Stimulated activated CD8-positive, alpha-beta memory T cell treated with anti-CD3 and anti-CD28 coated beads, Interleukin-15, amount 100 ng/mL, for 1 hour (primary cell): Measurements from ENCODE around the gene SLC22A9.

Experiments
- DNase-seq: peaks from one replicate; pipeline ENCODE4 v3.0.0-alpha.2; 2020; ENCODE audit warnings: low read depth

The SLC22A9 gene

DNA sequence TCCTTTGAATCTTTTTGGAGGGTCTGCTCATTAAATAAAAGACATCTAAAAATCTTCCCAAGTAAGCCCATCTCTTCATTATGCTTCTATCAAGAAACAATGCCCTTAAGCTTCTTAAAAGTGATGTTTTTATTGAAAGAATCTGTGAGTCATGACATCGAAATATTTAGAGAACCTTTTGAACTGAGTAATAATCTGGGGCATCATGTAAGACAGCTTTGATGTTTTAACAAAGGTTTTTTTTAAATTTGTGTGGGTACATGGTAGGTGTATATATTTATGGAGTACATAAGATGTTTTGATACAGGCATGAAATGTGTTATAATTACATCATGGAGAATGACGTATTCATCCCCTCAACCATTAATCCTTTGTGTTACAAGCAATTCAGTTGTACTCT is 74.6 kb downstream of the SLC22A9 start:
- DNase-seq: no peak

DNA sequence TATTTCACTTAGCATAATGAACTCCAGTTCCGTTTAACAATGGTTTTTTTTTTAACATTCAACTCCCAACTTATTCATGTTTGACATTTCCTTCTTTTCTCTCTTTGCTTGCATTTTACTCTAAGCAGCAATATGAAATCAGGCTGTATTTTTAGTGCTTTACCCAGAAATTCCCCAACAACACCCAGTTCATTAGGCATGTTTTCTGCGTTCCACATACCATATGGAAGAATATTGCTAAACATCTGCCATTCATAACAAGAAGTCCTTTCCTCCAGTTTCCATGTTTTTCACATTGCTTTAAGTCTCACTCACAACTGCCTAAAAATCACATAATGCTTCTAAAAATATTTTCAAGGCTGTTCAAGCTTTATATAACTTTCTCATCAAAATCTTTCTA is 75.5 kb downstream of the SLC22A9 start:
- DNase-seq: no peak

DNA sequence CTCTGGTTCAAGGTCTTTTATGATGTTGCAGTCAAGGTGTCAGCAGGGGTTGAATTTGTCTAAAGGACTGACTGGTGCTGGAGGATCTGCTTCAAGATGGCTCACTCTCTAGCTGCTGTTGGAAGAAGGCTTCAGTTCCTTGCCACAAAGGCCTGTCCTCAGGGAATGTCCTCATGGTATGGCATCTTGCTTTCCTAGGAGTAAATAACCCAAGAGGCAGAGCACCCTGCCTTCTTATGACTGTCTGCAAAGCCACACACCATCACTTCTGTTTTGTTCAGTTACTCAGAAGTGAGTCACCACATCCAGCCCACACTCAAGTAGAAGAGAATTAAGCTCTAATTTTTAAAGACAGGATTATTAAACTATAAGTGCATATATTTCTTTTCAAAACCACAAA is 76.1 kb downstream of the SLC22A9 start:
- no peak for DNase-seq

DNA sequence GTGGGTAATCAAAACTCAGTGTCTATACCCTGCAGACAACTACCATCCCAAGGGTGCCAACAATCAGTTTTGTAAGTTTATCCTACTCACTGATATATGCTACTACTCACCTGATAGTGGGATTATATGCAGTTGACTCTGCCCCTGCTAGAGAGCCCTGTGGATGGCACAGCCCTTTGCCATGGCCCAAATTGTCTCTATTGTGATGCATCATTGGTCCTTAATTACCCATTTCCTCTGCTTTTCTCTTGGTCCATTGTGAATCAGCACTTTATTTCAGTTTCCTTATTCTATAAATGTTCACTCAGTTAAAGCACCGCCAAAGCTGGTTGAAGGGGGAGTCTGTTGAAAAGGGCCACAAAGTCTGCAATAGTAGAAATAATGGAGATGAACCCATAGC is 79.1 kb downstream of the SLC22A9 start:
- DNase-seq: no peak

DNA sequence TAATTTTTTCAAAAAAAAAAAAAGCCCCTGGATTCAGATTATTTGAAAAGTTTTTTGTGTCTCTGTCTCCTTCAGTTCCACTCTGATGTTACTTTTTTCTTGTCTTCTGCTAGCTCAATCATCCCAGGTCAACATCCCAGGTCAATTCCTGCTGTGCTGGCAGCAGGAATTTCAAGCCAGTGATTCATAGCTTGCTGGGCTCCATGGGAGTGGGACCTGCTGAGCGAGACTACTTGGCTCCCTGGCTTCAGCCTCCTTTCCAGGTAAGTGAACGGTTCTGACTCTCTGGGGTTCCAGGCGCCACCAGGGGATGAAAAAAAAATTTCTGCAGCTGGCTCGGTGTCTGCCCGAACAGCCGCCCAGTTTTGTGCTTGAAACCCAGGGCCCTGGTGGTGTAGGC is 90.0 kb downstream of the SLC22A9 start:
- no peak for DNase-seq
